ENCODE measurements around the gene MTARC1.

The MTARC1 gene

GRCh38 chr1:220807726-220808125 lies 21.0 kb downstream of the MTARC1 start:
- DNase-seq, result no peak

DNA sequence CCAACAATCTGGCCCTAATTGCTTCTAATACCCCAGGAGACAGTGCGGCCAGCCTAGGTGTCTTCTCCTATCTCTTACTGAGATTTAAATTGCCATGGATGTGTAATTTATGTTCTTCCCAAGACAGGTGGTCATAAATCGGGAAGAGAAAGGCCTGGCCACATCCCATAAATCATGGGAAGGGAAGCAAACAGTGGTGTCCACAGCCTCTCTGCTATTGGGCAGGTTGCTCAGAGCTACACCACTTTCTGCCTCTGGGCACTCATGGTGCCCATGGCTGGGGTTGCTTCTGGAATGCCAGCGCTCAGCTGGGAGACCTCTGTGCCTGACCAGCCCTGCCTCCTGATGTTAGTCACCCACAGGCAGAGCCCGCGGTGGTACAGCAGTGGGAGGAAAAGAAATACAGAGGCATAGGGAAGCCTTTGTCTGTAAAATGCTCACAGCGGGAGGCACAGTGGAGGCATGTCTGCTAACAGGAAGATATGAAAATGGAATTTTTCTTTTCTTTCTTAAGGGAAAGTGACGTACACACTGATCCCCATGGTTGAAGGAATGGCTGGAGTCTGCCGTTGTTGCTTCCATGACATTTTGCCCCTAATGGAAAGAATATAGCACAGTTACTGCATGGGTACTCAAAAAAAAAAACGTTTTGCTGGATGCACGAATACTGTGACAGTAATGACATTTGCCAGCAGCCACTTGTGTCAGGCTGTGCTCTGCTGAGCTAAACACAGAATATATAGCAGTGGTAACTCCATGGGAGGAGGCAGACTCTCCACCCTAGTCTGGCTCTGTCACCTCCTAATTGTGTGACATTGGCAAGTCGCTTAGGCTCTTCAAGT lies 21.9 kb downstream of the MTARC1 start:
- DNase-seq, result no peak

DNA sequence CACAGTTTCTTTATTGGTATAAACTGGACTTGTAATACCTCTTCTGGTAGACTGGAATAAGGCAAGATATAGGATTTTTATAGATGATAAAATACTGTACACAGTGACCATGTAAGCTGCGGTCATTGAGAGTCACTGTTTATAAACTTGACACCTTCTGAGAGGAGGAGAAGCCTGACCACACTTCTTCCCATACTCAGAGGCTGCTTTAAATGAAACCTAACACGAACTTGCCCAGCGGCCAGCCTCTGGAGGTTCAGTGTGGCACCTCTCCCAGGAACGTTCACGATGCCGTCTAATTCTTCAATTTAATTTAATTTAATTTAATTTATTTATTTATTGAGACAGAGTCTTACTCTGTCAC lies 22.5 kb downstream of the MTARC1 start:
- no peak for DNase-seq

GRCh38 chr1:220809704-220810103 lies 23.0 kb downstream of the MTARC1 start:
- no peak for DNase-seq

GRCh38 chr1:220810179-220810653 lies 23.5 kb downstream of the MTARC1 start:
- DNase-seq, result no peak

DNA sequence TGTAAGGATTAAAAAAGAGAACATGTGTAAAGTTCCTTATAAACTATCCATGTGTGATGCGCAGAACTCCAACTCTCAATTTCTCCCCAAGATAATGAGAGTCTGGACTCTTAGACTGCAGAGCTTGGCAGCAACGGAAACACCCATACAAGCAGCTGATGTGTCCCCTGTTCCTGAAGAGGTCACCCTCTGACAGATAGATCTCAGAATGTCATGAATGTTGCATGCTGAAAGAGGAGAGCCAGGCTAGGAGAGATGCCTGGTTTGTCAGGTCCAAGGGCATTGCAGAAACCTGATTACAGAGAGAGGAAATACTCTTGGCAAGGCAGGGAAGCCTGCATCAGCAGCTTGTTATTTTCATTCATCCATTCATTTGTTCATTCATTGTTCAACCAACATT lies 24.2 kb downstream of the MTARC1 start:
- DNase-seq, result no peak

GRCh38 chr1:220811695-220812094 lies 25.0 kb downstream of the MTARC1 start:
- no peak for DNase-seq

DNA sequence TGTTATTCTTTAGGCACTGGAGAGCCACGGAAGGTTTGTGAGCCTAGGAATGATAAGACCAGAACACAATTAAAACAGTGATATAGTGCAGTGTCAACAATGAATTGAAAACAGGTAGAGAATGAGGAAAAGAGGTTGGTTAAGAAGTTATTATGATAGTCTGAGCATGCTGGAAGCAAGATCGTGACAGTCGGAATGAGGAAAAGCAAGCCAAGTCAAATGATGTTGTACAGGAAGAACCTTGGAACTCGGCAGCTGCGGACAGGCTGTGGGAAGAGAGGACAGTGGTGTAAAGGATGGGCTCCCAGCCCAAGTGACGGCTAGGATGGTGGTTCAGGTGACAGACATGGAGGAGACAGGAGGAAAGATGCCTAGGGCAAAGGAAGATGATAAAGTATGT lies 25.6 kb downstream of the MTARC1 start:
- DNase-seq, result no peak

DNA sequence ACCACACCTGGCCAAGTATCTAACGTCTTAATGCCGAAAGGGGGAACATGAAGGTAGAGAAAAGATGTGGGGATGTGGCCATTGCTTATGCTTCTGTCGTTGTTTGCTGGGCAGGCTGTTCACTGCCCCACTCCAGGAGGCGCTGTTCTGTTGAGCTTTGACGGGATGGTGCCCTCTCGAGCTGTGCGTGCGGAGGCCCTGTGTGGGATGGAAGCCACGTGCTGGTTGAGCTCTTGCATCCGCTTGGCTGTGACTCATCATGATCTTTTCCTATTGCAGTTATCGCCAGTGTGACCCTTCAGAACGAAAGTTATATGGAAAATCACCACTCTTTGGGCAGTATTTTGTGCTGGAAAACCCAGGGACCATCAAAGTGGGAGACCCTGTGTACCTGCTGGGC lies 26.3 kb downstream of the MTARC1 start:
- no peak for DNase-seq

DNA sequence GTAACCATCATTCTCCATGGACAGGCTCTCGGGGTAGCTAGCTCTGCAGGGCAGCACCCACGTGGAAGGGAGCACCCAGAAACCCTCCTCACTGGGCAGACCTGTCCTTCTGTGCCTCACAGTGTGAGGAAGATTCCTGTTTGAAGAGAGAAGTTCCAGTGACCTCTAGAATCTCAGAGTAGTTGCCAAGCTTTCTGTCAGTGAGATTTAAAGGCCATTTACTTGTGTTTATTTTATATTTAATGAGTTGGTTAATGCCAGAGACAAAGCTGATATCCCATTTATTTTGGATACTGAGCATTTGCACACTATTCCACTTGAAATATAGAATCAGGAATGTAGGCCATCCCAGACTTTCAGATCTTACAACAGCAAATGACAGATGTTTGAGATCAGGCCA lies 28.7 kb downstream of the MTARC1 start:
- no peak for DNase-seq

DNA sequence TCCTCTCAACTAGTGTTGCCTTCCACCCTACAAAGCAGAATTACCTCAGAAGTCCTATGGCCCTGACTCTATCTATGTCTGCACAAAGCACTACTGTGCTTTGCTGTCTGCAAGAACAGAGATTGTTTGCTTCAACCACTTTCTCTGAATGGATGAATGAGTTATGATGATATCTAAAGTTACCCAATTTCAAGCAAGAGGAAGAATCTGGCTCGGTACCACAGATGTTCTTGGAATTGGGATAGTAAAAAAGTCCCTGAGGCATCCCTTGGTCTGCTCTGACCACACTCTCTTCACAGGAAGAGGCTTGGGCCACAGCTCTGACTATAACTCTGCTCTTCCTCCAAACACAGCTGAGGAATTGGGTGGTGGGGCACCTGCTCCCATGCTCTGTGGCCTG lies 31.2 kb downstream of the MTARC1 start:
- DNase-seq, result no peak

- DNase-seq, result no peak
Measured at GRCh38 chr1:220818421-220819173, 31.9 kb downstream of the MTARC1 start.

GRCh38 chr1:220819467-220820026 lies 32.8 kb downstream of the MTARC1 start:
- no peak for DNase-seq

GRCh38 chr1:220824031-220824989 lies 37.6 kb downstream of the MTARC1 start:
- no peak for DNase-seq

DNA sequence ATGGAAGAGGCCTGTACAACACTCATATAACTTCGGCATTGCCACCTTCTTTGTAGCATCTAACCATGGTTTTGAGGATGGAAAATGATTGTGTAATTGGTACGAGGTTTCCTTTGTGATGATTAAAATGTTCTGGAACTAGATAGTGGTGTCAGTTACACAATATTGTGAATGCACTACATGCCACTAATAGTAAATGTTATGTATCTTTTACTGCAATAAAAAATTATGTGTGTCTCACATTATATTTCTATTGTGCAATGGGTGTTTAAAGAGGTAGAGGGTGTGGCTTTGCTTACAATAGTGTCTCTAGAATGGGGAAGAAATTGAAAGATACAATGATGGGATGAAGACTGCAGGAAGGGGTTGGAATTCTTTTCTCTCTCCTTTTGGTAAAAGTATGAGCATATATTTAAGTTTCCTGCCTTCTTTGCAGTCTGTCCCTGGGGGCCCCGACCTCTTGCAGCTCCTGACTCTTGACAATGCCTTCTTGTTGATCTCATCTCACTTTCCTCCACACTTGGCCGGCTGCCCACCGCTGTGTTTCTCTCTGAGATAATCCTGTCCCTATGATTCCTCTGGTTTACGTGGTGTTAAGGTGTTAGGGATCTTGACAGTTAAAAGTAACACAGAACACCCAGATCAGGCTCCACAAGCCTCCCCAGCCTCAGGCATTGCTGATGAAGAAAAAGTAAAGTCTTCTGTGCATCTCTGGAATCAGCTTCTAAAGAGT lies 39.3 kb downstream of the MTARC1 start:
- DNase-seq, result no peak

DNA sequence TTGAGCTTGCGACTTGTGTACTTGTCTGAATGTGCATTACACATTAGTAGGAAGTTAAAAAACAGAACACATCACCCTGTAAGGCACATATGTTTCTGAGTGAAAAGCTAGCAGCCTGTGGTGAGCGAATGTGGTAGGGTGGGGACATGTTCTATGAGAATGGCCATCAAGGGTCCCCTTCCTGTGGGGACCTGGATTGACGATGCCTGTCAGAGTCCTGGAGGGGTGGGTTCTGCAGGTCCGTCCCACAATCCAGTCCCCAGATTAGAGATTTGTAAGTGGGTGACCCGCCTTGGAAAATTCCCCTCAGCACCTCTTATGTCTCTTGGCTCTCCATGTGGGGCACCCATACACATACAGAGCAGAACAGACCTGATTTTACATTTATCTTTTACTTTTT lies 40.0 kb downstream of the MTARC1 start:
- DNase-seq, result no peak

GRCh38 chr1:220827445-220828178 lies 40.9 kb downstream of the MTARC1 start:
- DNase-seq, result no peak

- no peak for DNase-seq
Measured at GRCh38 chr1:220828179-220828490, 41.4 kb downstream of the MTARC1 start.

DNA sequence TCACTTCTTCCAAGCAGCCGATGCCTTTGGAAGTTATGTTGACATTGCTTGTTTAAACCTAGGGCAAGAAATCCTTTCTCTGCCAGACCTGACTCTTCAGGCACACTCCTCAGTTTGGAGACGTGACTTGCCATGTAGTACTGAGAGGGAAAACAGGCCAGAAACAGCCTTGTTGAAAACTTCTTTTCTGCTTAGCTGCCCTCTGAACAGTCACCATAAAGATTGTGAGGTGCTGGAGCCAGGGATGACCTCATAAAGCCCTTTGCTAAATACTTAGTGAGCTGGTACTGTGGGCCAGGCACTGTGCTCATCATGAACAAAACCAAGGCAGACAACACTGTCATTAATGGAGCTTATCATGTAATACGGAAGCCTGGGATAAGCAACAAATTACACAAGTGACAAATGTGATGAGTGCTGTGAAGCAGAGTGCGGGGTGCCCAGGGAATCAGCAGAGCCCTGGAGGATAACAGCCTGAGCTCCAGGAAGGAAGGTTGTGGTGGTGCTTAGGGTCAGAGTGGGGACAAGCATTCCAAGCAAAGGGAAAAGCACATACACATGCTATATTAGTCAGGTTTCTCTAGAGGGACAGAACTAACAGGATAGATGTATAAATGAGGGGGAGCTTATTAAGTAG lies 42.4 kb downstream of the MTARC1 start:
- no peak for DNase-seq

GRCh38 chr1:220833436-220833835 lies 46.7 kb downstream of the MTARC1 start:
- no peak for DNase-seq
